H9 (cell line): ENCODE measurements around the gene RXYLT1. TPM values are rescaled to one million over a fixed set of nuclear protein-coding genes. Genes with fewer than 3 reads are reported as not detected.

Source experiments
- DNase-seq: peaks from one replicate; pipeline ENCODE4 v3.0.0-alpha.2; 2017
- H2AFZ ChIP-seq: one replicate; pipeline ENCODE4 v1.6.1; 2013; ENCODE audit warnings: mild to moderate bottlenecking, low read length, control low read depth, moderate library complexity
- H2AK5ac ChIP-seq: 2 replicates; pipeline ENCODE4 v1.6.1; 2013; ENCODE audit warnings: low read length, control low read depth, mixed read lengths; ENCODE audit not compliant: insufficient read length
- H2BK120ac ChIP-seq: one replicate; pipeline ENCODE4 v1.6.1; 2013; ENCODE audit warnings: low read depth, mild to moderate bottlenecking, low read length, control low read depth, inconsistent platforms; ENCODE audit not compliant: poor library complexity, severe bottlenecking
- H2BK12ac ChIP-seq: 2 replicates; pipeline ENCODE4 v1.6.1; 2013; ENCODE audit warnings: low read length, control low read depth, mixed read lengths, low read depth; ENCODE audit not compliant: insufficient read length
- H2BK15ac ChIP-seq: 2 replicates; pipeline ENCODE4 v1.6.1; 2013; ENCODE audit warnings: low read depth, low read length, control low read depth
- H2BK20ac ChIP-seq: one replicate; pipeline ENCODE4 v1.6.1; 2013; ENCODE audit warnings: low read depth, mild to moderate bottlenecking, low read length, control low read depth, inconsistent platforms; ENCODE audit not compliant: poor library complexity, severe bottlenecking
- H2BK5ac ChIP-seq: 2 replicates; pipeline ENCODE4 v1.6.1; 2013; ENCODE audit warnings: low read length, control low read depth, mixed read lengths; ENCODE audit not compliant: insufficient read length
- H3K14ac ChIP-seq: 2 replicates; pipeline ENCODE4 v1.6.1; 2013; ENCODE audit warnings: low read length, control low read depth; ENCODE audit not compliant: insufficient read depth
- H3K18ac ChIP-seq: 2 replicates; pipeline ENCODE4 v1.6.1; 2013; ENCODE audit warnings: low read depth, mild to moderate bottlenecking, mixed read lengths, low read length, control low read depth; ENCODE audit not compliant: insufficient read length
- H3K23ac ChIP-seq: 2 replicates; pipeline ENCODE4 v1.6.1; 2013; ENCODE audit warnings: low read length, control low read depth, mixed read lengths, low read depth; ENCODE audit not compliant: insufficient read length
- H3K23me2 ChIP-seq: 2 replicates; pipeline ENCODE4 v1.6.1; 2013; ENCODE audit warnings: low read depth, mild to moderate bottlenecking, mixed read lengths, low read length, control low read depth; ENCODE audit not compliant: insufficient read length, poor library complexity, severe bottlenecking
- H3K27ac ChIP-seq: 2 replicates; pipeline ENCODE4 v1.5.1; 2013; ENCODE audit warnings: low read length, control low read depth, mixed read lengths, low read depth; ENCODE audit not compliant: insufficient read length
- H3K27me3 ChIP-seq: 2 replicates; pipeline ENCODE4 v1.6.1; 2013; ENCODE audit warnings: low read length, control low read depth, inconsistent platforms; ENCODE audit not compliant: insufficient read depth
- H3K4ac ChIP-seq: 2 replicates; pipeline ENCODE4 v1.6.1; 2013; ENCODE audit warnings: low read depth, mild to moderate bottlenecking, control low read depth, inconsistent platforms, low read length, moderate library complexity
- H3K4me1 ChIP-seq: 2 replicates; pipeline ENCODE4 v1.6.1; 2013; ENCODE audit warnings: low read length, control low read depth, inconsistent platforms; ENCODE audit not compliant: insufficient read depth
- H3K4me2 ChIP-seq: 2 replicates; pipeline ENCODE4 v1.6.1; 2013; ENCODE audit warnings: low read length, control low read depth, mixed read lengths; ENCODE audit not compliant: insufficient read length, insufficient read depth
- H3K56ac ChIP-seq: 2 replicates; pipeline ENCODE4 v1.6.1; 2013; ENCODE audit warnings: low read depth, mild to moderate bottlenecking, mixed read lengths, low read length, control low read depth; ENCODE audit not compliant: insufficient read length
- H3K79me1 ChIP-seq: 2 replicates; pipeline ENCODE4 v1.6.1; 2013; ENCODE audit warnings: low read depth, mild to moderate bottlenecking, moderate library complexity, low read length, control low read depth, inconsistent platforms; ENCODE audit not compliant: insufficient read depth, poor library complexity, severe bottlenecking
- H3K79me2 ChIP-seq: 2 replicates; pipeline ENCODE4 v1.6.1; 2013; ENCODE audit warnings: low read length, control low read depth, inconsistent platforms; ENCODE audit not compliant: insufficient read depth
- H3K9ac ChIP-seq: 2 replicates; pipeline ENCODE4 v1.6.1; 2013; ENCODE audit warnings: low read length, control low read depth, mixed read lengths; ENCODE audit not compliant: insufficient read length; ENCODE audit errors: extremely low read depth
- H3K9me3 ChIP-seq: one replicate; pipeline ENCODE4 v1.6.1; 2013; ENCODE audit warnings: low read depth, low read length, inconsistent platforms; ENCODE audit not compliant: control insufficient read depth
- H3T11ph ChIP-seq: one replicate; pipeline ENCODE4 v1.6.1; 2013; ENCODE audit warnings: mild to moderate bottlenecking, low read length, control low read depth, inconsistent platforms
- H4K20me1 ChIP-seq: one replicate; pipeline ENCODE4 v1.6.1; 2013; ENCODE audit not compliant: control insufficient read depth, insufficient read length, insufficient read depth
- H4K5ac ChIP-seq: 2 replicates; pipeline ENCODE4 v1.6.1; 2013; ENCODE audit warnings: low read depth, mild to moderate bottlenecking, mixed read lengths, low read length, control low read depth; ENCODE audit not compliant: insufficient read length
- H4K8ac ChIP-seq: replicated peaks from 2 replicates; pipeline ENCODE4 v1.6.1; 2013; ENCODE audit warnings: low read length, control low read depth, mixed read lengths, low read depth; ENCODE audit not compliant: insufficient read length
- H4K91ac ChIP-seq: 2 replicates; pipeline ENCODE4 v1.6.1; 2013; ENCODE audit warnings: low read depth, mild to moderate bottlenecking, moderate library complexity, mixed read lengths, low read length, control low read depth; ENCODE audit not compliant: insufficient read length
- H3K27ac Mint-ChIP-seq, 3 experiments: 2 replicates in 2 of 3; 3 replicates in 1 of 3; pipeline ENCODE4 v1.8.0; 2020 to 2021; ENCODE audit warnings: mixed read lengths in 3 of 3, mild to moderate bottlenecking in 1 of 3, moderate library complexity in 1 of 3
- H3K27me3 Mint-ChIP-seq: 2 replicates; pipeline ENCODE4 v1.8.0; 2021; ENCODE audit warnings: low read depth, mild to moderate bottlenecking, moderate library complexity, mixed read lengths
- H3K36me3 Mint-ChIP-seq, 3 experiments: 2 replicates in 2 of 3; 3 replicates in 1 of 3; pipeline ENCODE4 v1.8.0; 2020 to 2021; ENCODE audit warnings: low read depth in 3 of 3, mixed read lengths in 3 of 3; ENCODE audit not compliant: insufficient read depth in 1 of 3
- H3K4me1 Mint-ChIP-seq, 2 experiments: 2 replicates each; pipeline ENCODE4 v1.8.0; 2020; ENCODE audit warnings: mixed read lengths in 2 of 2
- H3K4me3 Mint-ChIP-seq, 2 experiments: 2 replicates in 1 of 2; 3 replicates in 1 of 2; pipeline ENCODE4 v1.8.0; 2020 to 2021; ENCODE audit warnings: mild to moderate bottlenecking in 2 of 2, mixed read lengths in 2 of 2, moderate library complexity in 1 of 2
- H3K9me3 Mint-ChIP-seq, 2 experiments: 2 replicates in 1 of 2; 3 replicates in 1 of 2; pipeline ENCODE4 v1.8.0; 2020; ENCODE audit warnings: mild to moderate bottlenecking in 2 of 2, mixed read lengths in 2 of 2, moderate library complexity in 1 of 2
- WGBS: extraction: QIAGEN DNeasy Blood & Tissue Kit; methylation state at CpG from one replicate; pipeline ENCODE4 v1.1.7; 2013; ENCODE audit warnings: missing lambda C conversion rate, low lambda C conversion rate, mixed read lengths; ENCODE audit not compliant: insufficient read length; ENCODE audit errors: extremely low coverage; 5-methylcytosine and 5-hydroxymethylcytosine counted together
- total RNA-seq: library from RNA; stranded (reverse); gene quantifications from 2 replicates; pipeline ENCODE4 v1.2.1, GENCODE V29; 2021
- TF ChIP-seq, protein P1 (sequence below): fragments of 200-600 bp; sonication (generic); conservative IDR thresholded peaks from 3 replicates; pipeline ENCODE4 v1.8.0; 2021; ENCODE audit warnings: antibody characterized with exemption, mild to moderate bottlenecking

The RXYLT1 gene
- total RNA-seq, 1 experiment from 2014 or later = 10.1 TPM

DNA sequence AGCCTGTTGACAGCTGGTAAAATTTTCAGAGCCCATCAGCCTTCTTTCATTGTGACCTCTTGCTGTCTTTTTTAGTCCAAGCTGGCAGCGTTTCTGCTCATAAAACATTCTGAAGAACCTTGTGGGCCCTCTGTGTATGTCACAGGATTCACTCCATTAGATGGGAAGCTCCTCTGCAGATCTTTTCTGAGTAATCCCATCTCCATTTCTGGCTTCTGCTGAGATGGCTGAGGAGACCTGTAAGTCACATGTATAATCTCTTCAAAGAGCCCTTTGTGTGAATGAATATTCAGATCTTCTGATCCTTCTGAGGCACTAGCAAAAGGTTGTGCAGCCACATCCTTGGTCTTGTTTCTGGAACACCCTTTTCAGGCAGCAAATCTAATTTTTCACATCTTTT is 2.8 kb downstream of the RXYLT1 start:
- TF ChIP-seq, protein P1, sequence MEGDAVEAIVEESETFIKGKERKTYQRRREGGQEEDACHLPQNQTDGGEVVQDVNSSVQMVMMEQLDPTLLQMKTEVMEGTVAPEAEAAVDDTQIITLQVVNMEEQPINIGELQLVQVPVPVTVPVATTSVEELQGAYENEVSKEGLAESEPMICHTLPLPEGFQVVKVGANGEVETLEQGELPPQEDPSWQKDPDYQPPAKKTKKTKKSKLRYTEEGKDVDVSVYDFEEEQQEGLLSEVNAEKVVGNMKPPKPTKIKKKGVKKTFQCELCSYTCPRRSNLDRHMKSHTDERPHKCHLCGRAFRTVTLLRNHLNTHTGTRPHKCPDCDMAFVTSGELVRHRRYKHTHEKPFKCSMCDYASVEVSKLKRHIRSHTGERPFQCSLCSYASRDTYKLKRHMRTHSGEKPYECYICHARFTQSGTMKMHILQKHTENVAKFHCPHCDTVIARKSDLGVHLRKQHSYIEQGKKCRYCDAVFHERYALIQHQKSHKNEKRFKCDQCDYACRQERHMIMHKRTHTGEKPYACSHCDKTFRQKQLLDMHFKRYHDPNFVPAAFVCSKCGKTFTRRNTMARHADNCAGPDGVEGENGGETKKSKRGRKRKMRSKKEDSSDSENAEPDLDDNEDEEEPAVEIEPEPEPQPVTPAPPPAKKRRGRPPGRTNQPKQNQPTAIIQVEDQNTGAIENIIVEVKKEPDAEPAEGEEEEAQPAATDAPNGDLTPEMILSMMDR = no peak
- Histone ChIP-seq H2BK120ac (no peak overlapping the region), H2BK15ac (no peak overlapping the region), H3K56ac (no peak overlapping the region), H3K18ac (no peak overlapping the region), H3K4me2 (no peak overlapping the region), H3K27me3 (no peaks in the 10 kb centered on the region), H3K23ac (no peak overlapping the region), H3K14ac (no peak overlapping the region), H3K4me1 (no peaks in the 10 kb centered on the region), H3K4ac (no peak overlapping the region), H2AK5ac (no peak overlapping the region), H4K5ac (no peak overlapping the region), H3K27ac (no peak overlapping the region), H3K9me3 (no peaks in the 10 kb centered on the region), H2BK5ac (no peak overlapping the region), H3K79me2 (no peaks in the 10 kb centered on the region), H3K79me1 (no peaks in the 10 kb centered on the region), H2BK20ac (no peak overlapping the region), H4K20me1 (no peaks in the 10 kb centered on the region), H4K8ac (no peak overlapping the region), H3K23me2 (peaks cover 3% of the 10 kb centered on the region), H4K91ac (no peak overlapping the region), H3K9ac (no peak overlapping the region), H2AFZ (no peak overlapping the region), H3T11ph (no peak overlapping the region), H2BK12ac (no peak overlapping the region)
- WGBS = no CpG with 5 or more reads among the region's 1 CpG
- Mint-ChIP-seq H3K4me3 (no peak overlapping the region), H3K9me3 (no peaks in the 10 kb centered on the region; a peak in 2 of 5 replicates), H3K36me3 (peaks cover 6 to 34% (median 27%) of the 10 kb centered on the region in 3 experiments; a peak in 6 of 7 replicates), H3K27me3 (peaks cover 6% of the 10 kb centered on the region), H3K4me1 (peaks cover 3 to 9% of the 10 kb centered on the region in 2 experiments), H3K27ac (peak overlapping the region in 1 of 3 experiments; percentile 68; a peak in 1 of 7 replicates)
- no peak for DNase-seq
